ENCODE results near the gene HADH. TPM values are rescaled to one million over a fixed set of nuclear protein-coding genes. Genes with fewer than 3 reads are reported as not detected.

Gene HADH
- total RNA-seq, 1 donor from 2014 or later: 24.2 TPM

- Histone ChIP-seq H3K36me3 (ENCODE audit: insufficient read depth, low read length) (no peaks in the 10 kb centered on the region), H3K4me3 (ENCODE audit: insufficient read depth, low read depth, low read length) (no peak overlapping the region), H3K4me2 (ENCODE audit: low read length) (peak overlapping the region; percentile 8), H3K27ac (ENCODE audit: low read depth, low read length) (no peak overlapping the region), H3K9me3 (ENCODE audit: insufficient read depth, low read depth, low read length) (no peaks in the 10 kb centered on the region), H3K27me3 (ENCODE audit: insufficient read depth, low read length) (no peaks in the 10 kb centered on the region), H4K20me1 (ENCODE audit: insufficient read depth, low read length) (no peaks in the 10 kb centered on the region), H2AFZ (ENCODE audit: low read depth, low read length) (no peak overlapping the region), H3K79me2 (ENCODE audit: insufficient read depth, low read length) (no peaks in the 10 kb centered on the region), H3K4me1 (ENCODE audit: insufficient read depth, low read length) (peaks cover 10% of the 10 kb centered on the region), H3K9ac (ENCODE audit: low read length) (no peak overlapping the region)
- Mint-ChIP-seq H3K36me3 (ENCODE audit: low read depth, unreplicated experiment) (peaks cover 8% of the 10 kb centered on the region), H3K9me3 (ENCODE audit: unreplicated experiment) (no peaks in the 10 kb centered on the region), H3K4me3 (ENCODE audit: unreplicated experiment) (no peak overlapping the region), H3K27me3 (ENCODE audit: low read depth, unreplicated experiment) (peaks cover 3% of the 10 kb centered on the region), H3K4me1 (ENCODE audit: low read depth, unreplicated experiment) (peaks cover 24% of the 10 kb centered on the region), H3K27ac (ENCODE audit: unreplicated experiment) (peak overlapping the region; percentile 95)
- FAIRE-seq (peak; percentile 17), DNase-seq (ENCODE audit: low read depth) (peak; percentile 59)
- TF ChIP-seq CTCF (IDR thresholded peaks at IDR 0.05; ENCODE audit: insufficient read depth, low read depth, low read length): no peak
- TF ChIP-seq EZH2 (IDR thresholded peaks at IDR 0.05; ENCODE audit: insufficient read depth, low read length): no peak
Observed at GRCh38 chr4:108058685-108059440, 69.2 kb downstream of the HADH start.

GRCh38 chr4:108060164-108060563 lies 70.5 kb downstream of the HADH start:
- no peaks in the 10 kb centered on the region for H4K20me1 ChIP-seq (ENCODE audit: insufficient read depth, low read length)
- no peaks in the 10 kb centered on the region for H3K36me3 ChIP-seq (ENCODE audit: insufficient read depth, low read length)
- DNase-seq (ENCODE audit: low read depth): peak; percentile 38
- H3K4me2 ChIP-seq (ENCODE audit: low read length): no peak overlapping the region
- TF ChIP-seq CTCF (IDR thresholded peaks at IDR 0.05; ENCODE audit: insufficient read depth, low read depth, low read length) (peak; percentile 38), EZH2 (IDR thresholded peaks at IDR 0.05; ENCODE audit: insufficient read depth, low read length) (no peak)
- H3K27ac ChIP-seq (ENCODE audit: low read depth, low read length): no peak overlapping the region
- Mint-ChIP-seq H3K4me1 (ENCODE audit: low read depth, unreplicated experiment) (peaks cover 24% of the 10 kb centered on the region), H3K27ac (ENCODE audit: unreplicated experiment) (peak overlapping the region; percentile 77), H3K9me3 (ENCODE audit: unreplicated experiment) (no peaks in the 10 kb centered on the region), H3K4me3 (ENCODE audit: unreplicated experiment) (no peak overlapping the region), H3K27me3 (ENCODE audit: low read depth, unreplicated experiment) (peaks cover 3% of the 10 kb centered on the region), H3K36me3 (ENCODE audit: low read depth, unreplicated experiment) (peaks cover 7% of the 10 kb centered on the region)
- no peak overlapping the region for H3K4me3 ChIP-seq (ENCODE audit: insufficient read depth, low read depth, low read length)
- no peaks in the 10 kb centered on the region for H3K9me3 ChIP-seq (ENCODE audit: insufficient read depth, low read depth, low read length)
- no peak for FAIRE-seq
- no peaks in the 10 kb centered on the region for H3K79me2 ChIP-seq (ENCODE audit: insufficient read depth, low read length)
- H3K9ac ChIP-seq (ENCODE audit: low read length): no peak overlapping the region
- peaks cover 10% of the 10 kb centered on the region for H3K4me1 ChIP-seq (ENCODE audit: insufficient read depth, low read length)
- no peak overlapping the region for H2AFZ ChIP-seq (ENCODE audit: low read depth, low read length)
- no peaks in the 10 kb centered on the region for H3K27me3 ChIP-seq (ENCODE audit: insufficient read depth, low read length)

- Histone ChIP-seq H3K27ac (ENCODE audit: low read depth, low read length) (no peak overlapping the region), H3K36me3 (ENCODE audit: insufficient read depth, low read length) (no peaks in the 10 kb centered on the region), H3K4me3 (ENCODE audit: insufficient read depth, low read depth, low read length) (no peak overlapping the region), H3K4me2 (ENCODE audit: low read length) (no peak overlapping the region), H3K27me3 (ENCODE audit: insufficient read depth, low read length) (no peaks in the 10 kb centered on the region), H2AFZ (ENCODE audit: low read depth, low read length) (no peak overlapping the region), H3K4me1 (ENCODE audit: insufficient read depth, low read length) (peaks cover 10% of the 10 kb centered on the region), H3K79me2 (ENCODE audit: insufficient read depth, low read length) (no peaks in the 10 kb centered on the region), H3K9me3 (ENCODE audit: insufficient read depth, low read depth, low read length) (no peaks in the 10 kb centered on the region), H3K9ac (ENCODE audit: low read length) (no peak overlapping the region), H4K20me1 (ENCODE audit: insufficient read depth, low read length) (no peaks in the 10 kb centered on the region)
- H3K36me3 Mint-ChIP-seq (ENCODE audit: low read depth, unreplicated experiment): peaks cover 7% of the 10 kb centered on the region
- peaks cover 24% of the 10 kb centered on the region for H3K4me1 Mint-ChIP-seq (ENCODE audit: low read depth, unreplicated experiment)
- no peak overlapping the region for H3K4me3 Mint-ChIP-seq (ENCODE audit: unreplicated experiment)
- FAIRE-seq (no peak), DNase-seq (ENCODE audit: low read depth) (no peak)
- no peaks in the 10 kb centered on the region for H3K9me3 Mint-ChIP-seq (ENCODE audit: unreplicated experiment)
- no peak overlapping the region for H3K27ac Mint-ChIP-seq (ENCODE audit: unreplicated experiment)
- TF ChIP-seq CTCF (IDR thresholded peaks at IDR 0.05; ENCODE audit: insufficient read depth, low read depth, low read length) (no peak), EZH2 (IDR thresholded peaks at IDR 0.05; ENCODE audit: insufficient read depth, low read length) (no peak)
- peaks cover 3% of the 10 kb centered on the region for H3K27me3 Mint-ChIP-seq (ENCODE audit: low read depth, unreplicated experiment)
Observed at GRCh38 chr4:108060686-108061321, 71.1 kb downstream of the HADH start.

Data from astrocyte (in vitro differentiated cells and primary cell).